Keratinocyte (primary cell): ENCODE measurements around the gene GCNT3. TPM values are rescaled to one million over a fixed set of nuclear protein-coding genes. Genes with fewer than 3 reads are reported as not detected.

Source experiments
- DNase-seq: peaks from one replicate; pipeline ENCODE4 v3.0.0-alpha.2; 2011; ENCODE audit warnings: low read depth, missing footprints, low spot score
- FAIRE-seq: peaks from 2 replicates; lab custom pipeline; 2011; peaks lifted over from hg19 to GRCh38; lab: Jason Lieb, UNC
- H2AFZ ChIP-seq: 2 replicates; pipeline ENCODE4 v1.6.0; 2012; ENCODE audit warnings: low read length, control low read depth, inconsistent platforms; ENCODE audit not compliant: control insufficient read depth
- H3K27ac ChIP-seq: 2 replicates; pipeline ENCODE4 v1.5.1; 2011; ENCODE audit warnings: low read length; ENCODE audit not compliant: control insufficient read depth, insufficient read depth
- H3K27me3 ChIP-seq: 3 replicates; pipeline ENCODE4 v1.6.0; 2011; ENCODE audit warnings: low read length; ENCODE audit not compliant: control insufficient read depth, insufficient read depth; ENCODE audit errors: extremely low read depth
- H3K36me3 ChIP-seq, 2 experiments: 2 replicates in 1 of 2; 3 replicates in 1 of 2; pipeline ENCODE4 v1.5.1; 2011; ENCODE audit warnings: low read length in 2 of 2, mild to moderate bottlenecking in 1 of 2; ENCODE audit not compliant: control insufficient read depth in 2 of 2, insufficient read depth in 2 of 2; ENCODE audit errors: extremely low read depth in 1 of 2
- H3K4me1 ChIP-seq: 3 replicates; pipeline ENCODE4 v1.5.1; 2011; ENCODE audit warnings: low read length; ENCODE audit not compliant: control insufficient read depth, insufficient read depth; ENCODE audit errors: extremely low read depth
- H3K4me2 ChIP-seq: 3 replicates; pipeline ENCODE4 v1.6.0; 2011; ENCODE audit warnings: low read depth, low read length; ENCODE audit not compliant: control insufficient read depth, insufficient read depth; ENCODE audit errors: extremely low read depth
- H3K4me3 ChIP-seq, 3 experiments: fragments of 200-600 bp in 1 of 3; sonication (generic) in 1 of 3; 2 replicates in 2 of 3; 3 replicates in 1 of 3; pipeline ENCODE4 v1.5.1; 2011 to 2016; ENCODE audit warnings: low read length in 3 of 3, mild to moderate bottlenecking in 3 of 3, control low read depth in 2 of 3, inconsistent platforms in 1 of 3, low read depth in 1 of 3, mixed read lengths in 1 of 3, mixed run types in 1 of 3, moderate library complexity in 1 of 3; ENCODE audit not compliant: control insufficient read depth in 2 of 3, insufficient read depth in 2 of 3; ENCODE audit errors: extremely low read depth in 1 of 3
- H3K79me2 ChIP-seq: 2 replicates; pipeline ENCODE4 v1.6.0; 2012; ENCODE audit warnings: low read length; ENCODE audit not compliant: control insufficient read depth, insufficient read depth
- H3K9ac ChIP-seq: 3 replicates; pipeline ENCODE4 v1.6.0; 2011; ENCODE audit warnings: low read length; ENCODE audit not compliant: control insufficient read depth, insufficient read depth; ENCODE audit errors: extremely low read depth
- H3K9me1 ChIP-seq: 3 replicates; pipeline ENCODE4 v1.6.0; 2011; ENCODE audit warnings: low read length; ENCODE audit not compliant: control insufficient read depth, insufficient read depth; ENCODE audit errors: extremely low read depth
- H3K9me3 ChIP-seq: 2 replicates; pipeline ENCODE4 v1.5.1; 2012; ENCODE audit warnings: low read depth, low read length; ENCODE audit not compliant: control insufficient read depth
- H4K20me1 ChIP-seq: 3 replicates; pipeline ENCODE4 v1.6.0; 2011; ENCODE audit warnings: low read length; ENCODE audit not compliant: control insufficient read depth, insufficient read depth; ENCODE audit errors: extremely low read depth
- EZH2 ChIP-seq: IDR thresholded peaks from one replicate; pipeline ENCODE4 v1.6.1; 2012; ENCODE audit warnings: inconsistent platforms, mild to moderate bottlenecking, low read length, moderate library complexity
- dilution Hi-C: fragments of 300-500 bp; cut with MboI; formaldehyde crosslinking; loops from one replicate; pipeline ENCODE4 v1.7.0; 2020; ENCODE audit warnings: low sequenced_read_pairs; ENCODE audit not compliant: extremely low pct_ligation_motif_present
- polyA plus RNA-seq, 5 experiments: library from polyadenylated mRNA; depleted of rRNA in 3 of 5; stranded (reverse) in 3 of 5; stranded (forward) in 1 of 5; unstranded in 1 of 5; fragments of >200 nt; gene quantifications; 1 replicate in 1 of 5; 2 replicates in 3 of 5; 3 replicates in 1 of 5; pipeline versions ENCODE4 v1.2.1 to v1.2.3, GENCODE V29; 2011 to 2012; ENCODE audit warnings: missing spikeins in 2 of 5, low read depth in 1 of 5, low replicate concordance in 1 of 5
- TF ChIP-seq, protein P1 (sequence below), 3 experiments: IDR thresholded peaks in 1 of 3; conservative IDR thresholded peaks in 1 of 3; optimal IDR thresholded peaks in 1 of 3; 2 replicates in 2 of 3; 3 replicates in 1 of 3; pipeline versions ENCODE3 to v1.5.1; 2011; ENCODE audit warnings: low read length in 3 of 3, mild to moderate bottlenecking in 3 of 3, moderate library complexity in 2 of 3, control low read depth in 1 of 3, inconsistent platforms in 1 of 3; ENCODE audit not compliant: insufficient read depth in 2 of 3; ENCODE audit errors: extremely low read depth in 1 of 3

The GCNT3 gene
- polyA plus RNA-seq, 1 donor (not counting 4 experiments of a cell fraction or from before 2014, with no cell fraction given): 0.26 TPM

GRCh38 chr15:59616379-59616778, 4.8 kb downstream of the GCNT3 start:
- Histone ChIP-seq H4K20me1 (no peaks in the 10 kb centered on the region), H3K4me1 (no peaks in the 10 kb centered on the region), H3K27ac (no peak overlapping the region), H3K9me3 (no peaks in the 10 kb centered on the region), H3K79me2 (no peaks in the 10 kb centered on the region), H3K9me1 (no peaks in the 10 kb centered on the region), H3K27me3 (peaks cover 10% of the 10 kb centered on the region), H3K9ac (no peak overlapping the region), H3K4me3 (no peak overlapping the region), H2AFZ (no peak overlapping the region), H3K36me3 (no peaks in the 10 kb centered on the region), H3K4me2 (no peak overlapping the region)
- TF ChIP-seq, protein P1, sequence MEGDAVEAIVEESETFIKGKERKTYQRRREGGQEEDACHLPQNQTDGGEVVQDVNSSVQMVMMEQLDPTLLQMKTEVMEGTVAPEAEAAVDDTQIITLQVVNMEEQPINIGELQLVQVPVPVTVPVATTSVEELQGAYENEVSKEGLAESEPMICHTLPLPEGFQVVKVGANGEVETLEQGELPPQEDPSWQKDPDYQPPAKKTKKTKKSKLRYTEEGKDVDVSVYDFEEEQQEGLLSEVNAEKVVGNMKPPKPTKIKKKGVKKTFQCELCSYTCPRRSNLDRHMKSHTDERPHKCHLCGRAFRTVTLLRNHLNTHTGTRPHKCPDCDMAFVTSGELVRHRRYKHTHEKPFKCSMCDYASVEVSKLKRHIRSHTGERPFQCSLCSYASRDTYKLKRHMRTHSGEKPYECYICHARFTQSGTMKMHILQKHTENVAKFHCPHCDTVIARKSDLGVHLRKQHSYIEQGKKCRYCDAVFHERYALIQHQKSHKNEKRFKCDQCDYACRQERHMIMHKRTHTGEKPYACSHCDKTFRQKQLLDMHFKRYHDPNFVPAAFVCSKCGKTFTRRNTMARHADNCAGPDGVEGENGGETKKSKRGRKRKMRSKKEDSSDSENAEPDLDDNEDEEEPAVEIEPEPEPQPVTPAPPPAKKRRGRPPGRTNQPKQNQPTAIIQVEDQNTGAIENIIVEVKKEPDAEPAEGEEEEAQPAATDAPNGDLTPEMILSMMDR (optimal IDR thresholded peaks at IDR 0.05 in 1 of 3, IDR thresholded peaks at IDR 0.05 in 1 of 3, conservative IDR thresholded peaks at IDR 0.05 in 1 of 3; ENCODE audit: extremely low read depth in 1 of 3, insufficient read depth in 2 of 3, low read length in 3 of 3): no peak
- TF ChIP-seq EZH2: no peak
- no peak for DNase-seq
- dilution Hi-C loops: no loop called here
- FAIRE-seq: no peak

GRCh38 chr15:59618406-59618805, 6.8 kb downstream of the GCNT3 start:
- H3K9me3 ChIP-seq: no peaks in the 10 kb centered on the region
- no peak overlapping the region for H2AFZ ChIP-seq
- no peaks in the 10 kb centered on the region for H3K9me1 ChIP-seq
- FAIRE-seq (no peak), DNase-seq (no peak)
- no peak overlapping the region for H3K4me3 ChIP-seq
- no peaks in the 10 kb centered on the region for H3K36me3 ChIP-seq
- no peaks in the 10 kb centered on the region for H4K20me1 ChIP-seq
- no peaks in the 10 kb centered on the region for H3K4me1 ChIP-seq
- peaks cover 10% of the 10 kb centered on the region for H3K27me3 ChIP-seq
- H3K9ac ChIP-seq: no peak overlapping the region
- H3K27ac ChIP-seq: no peak overlapping the region
- no peak overlapping the region for H3K4me2 ChIP-seq
- TF ChIP-seq, protein P1 (optimal IDR thresholded peaks at IDR 0.05 in 1 of 3, IDR thresholded peaks at IDR 0.05 in 1 of 3, conservative IDR thresholded peaks at IDR 0.05 in 1 of 3; ENCODE audit: extremely low read depth in 1 of 3, insufficient read depth in 2 of 3, low read length in 3 of 3): no peak
- no peak for TF ChIP-seq EZH2
- H3K79me2 ChIP-seq: no peaks in the 10 kb centered on the region
- dilution Hi-C loops: no loop called here
